Esophagus squamous epithelium (tissue), 5 donors: ENCODE measurements around the gene BNC2. TPM values are rescaled to one million over a fixed set of nuclear protein-coding genes. Genes with fewer than 3 reads are reported as not detected.
"Not testable (repeated sequence)": the region's sequence is repeated elsewhere in the genome, so short reads cannot be mapped to it uniquely, and the experiment has no call there.

Experiments used
- DNase-seq: peaks from one replicate; lab custom pipeline; 2025; lab: John Stamatoyannopoulos, UW
- H3K27ac ChIP-seq, 4 donors: fragments of 200-600 bp; sonication (generic); one replicate each; pipeline ENCODE4 v1.5.1; 2016 to 2019; ENCODE audit warnings: mild to moderate bottlenecking in 1 of 4
- H3K27me3 ChIP-seq, 4 donors: fragments of 200-600 bp; sonication (generic); 1 replicate in 3 of 4; 2 replicates in 1 of 4; pipeline versions ENCODE4 v1.5.1 to v1.6.0; 2017 to 2021; ENCODE audit warnings: antibody characterized with exemption in 1 of 4
- H3K36me3 ChIP-seq, 3 donors: fragments of 200-600 bp; sonication (generic); one replicate each; pipeline ENCODE4 v1.5.1; 2016 to 2019
- H3K4me1 ChIP-seq, 3 donors: fragments of 200-600 bp; sonication (generic); one replicate each; pipeline ENCODE4 v1.5.1; 2017 to 2019
- H3K4me3 ChIP-seq, 4 donors: fragments of 200-600 bp; sonication (generic); 1 replicate in 3 of 4; 2 replicates in 1 of 4; pipeline ENCODE4 v1.5.1; 2016 to 2019; ENCODE audit warnings: mild to moderate bottlenecking in 2 of 4, moderate library complexity in 1 of 4
- H3K9me3 ChIP-seq, 3 donors: fragments of 200-600 bp; sonication (generic); one replicate each; pipeline ENCODE4 v1.5.1; 2016 to 2019
- CTCF ChIP-seq, 6 experiments: fragments of 450-650 bp in 4 of 6; fragments of 200-600 bp in 2 of 6; sonication (generic) in 2 of 6; IDR thresholded peaks; one replicate each; pipeline ENCODE4 v1.5.1; 2016 to 2019; ENCODE audit warnings: antibody characterized with exemption in 6 of 6, mild to moderate bottlenecking in 4 of 6, moderate library complexity in 4 of 6
- POLR2A ChIP-seq, 4 donors: fragments of 450-650 bp; IDR thresholded peaks; one replicate each; pipeline ENCODE4 v1.6.1; 2017; ENCODE audit warnings: antibody characterized with exemption in 4 of 4, mild to moderate bottlenecking in 4 of 4, moderate library complexity in 3 of 4
- WGBS, 2 donors: methylation state at CpG; one replicate each; pipeline ENCODE4 v1.1.5; 2018; 5-methylcytosine and 5-hydroxymethylcytosine counted together
- intact Hi-C: fragments of 100-400 bp; cut with DNase I; formaldehyde crosslinking; loops from one replicate; pipeline ENCODE4 v1.15.0; 2022
- total RNA-seq, 4 donors: library from RNA; depleted of rRNA; stranded (reverse); fragments of >200 nt; gene quantifications; one replicate each; pipeline ENCODE4 v1.1.0, GENCODE V29; 2016
- donor health status: DM: yes; HTN: yes; CAD: no.

BNC2 gene
- total RNA-seq, 4 donors from 2014 or later = 3.6 to 41.8 (median 8.5) TPM

- H3K4me3 ChIP-seq = no peak overlapping the region
- peaks cover 0 to 13% (median 0%) of the 10 kb centered on the region in 3 donors for H3K4me1 ChIP-seq
- no peaks in the 10 kb centered on the region for H3K9me3 ChIP-seq
- WGBS, 2 donors = 85 to 88% methylated on average over 4 of the region's 4 CpGs
- no peaks in the 10 kb centered on the region for H3K36me3 ChIP-seq
- TF ChIP-seq POLR2A (IDR thresholded peaks at IDR 0.05) (no peak), CTCF (IDR thresholded peaks at IDR 0.05) (no peak)
- intact Hi-C loops = no loop called here
- H3K27me3 ChIP-seq = no peaks in the 10 kb centered on the region
- no peak for DNase-seq
- no peak overlapping the region for H3K27ac ChIP-seq
These were observed 15.5 kb upstream of the BNC2 start for GRCh38 chr9:16885931-16886330.

- no peak for TF ChIP-seq CTCF (IDR thresholded peaks at IDR 0.05)
- no peak for TF ChIP-seq POLR2A (IDR thresholded peaks at IDR 0.05)
- H3K4me1 ChIP-seq = peaks cover 0 to 20% (median 0%) of the 10 kb centered on the region in 3 donors
- no peaks in the 10 kb centered on the region for H3K27me3 ChIP-seq
- no peak overlapping the region for H3K4me3 ChIP-seq
- peak overlapping the region in 3 of 4 donors; percentile 0 to 27 (median 18) for H3K27ac ChIP-seq
- WGBS, 2 donors = 14 to 22% methylated on average over 2 to 5 of the region's 5 CpGs
- H3K9me3 ChIP-seq = no peaks in the 10 kb centered on the region
- H3K36me3 ChIP-seq = no peaks in the 10 kb centered on the region
- intact Hi-C loops = no loop called here
- DNase-seq = no peak
These were observed 14.6 kb upstream of the BNC2 start for GRCh38 chr9:16884952-16885513.

GRCh38 chr9:16884373-16884772 is 13.9 kb upstream of the BNC2 start:
- DNase-seq = no peak
- Histone ChIP-seq H3K4me3 (no peak overlapping the region), H3K9me3 (no peaks in the 10 kb centered on the region), H3K36me3 (no peaks in the 10 kb centered on the region), H3K27ac (peak overlapping the region in 3 of 4 donors; percentile 0 to 40 (median 18)), H3K27me3 (no peaks in the 10 kb centered on the region), H3K4me1 (peaks cover 0 to 20% (median 0%) of the 10 kb centered on the region in 3 donors)
- TF ChIP-seq POLR2A (IDR thresholded peaks at IDR 0.05) (no peak), CTCF (IDR thresholded peaks at IDR 0.05) (no peak)
- intact Hi-C loops = no loop called here
- 17 to 34% methylated on average over 3 of the region's 3 CpGs for WGBS, 2 donors

GRCh38 chr9:16883586-16883985 is 13.1 kb upstream of the BNC2 start:
- Histone ChIP-seq H3K27ac (no peak overlapping the region), H3K27me3 (no peaks in the 10 kb centered on the region), H3K9me3 (no peaks in the 10 kb centered on the region), H3K4me1 (peaks cover 0 to 20% (median 0%) of the 10 kb centered on the region in 3 donors), H3K4me3 (no peak overlapping the region), H3K36me3 (no peaks in the 10 kb centered on the region)
- no peak for TF ChIP-seq POLR2A (IDR thresholded peaks at IDR 0.05)
- intact Hi-C loops = no loop called here
- DNase-seq = no peak
- 83 to 84% methylated on average over 6 of the region's 6 CpGs for WGBS, 2 donors

GRCh38 chr9:16882440-16882839 is 12.0 kb upstream of the BNC2 start:
- DNase-seq, H3K9me3 ChIP-seq, H3K27ac ChIP-seq, H3K36me3 ChIP-seq, H3K27me3 ChIP-seq, intact Hi-C loops, H3K4me3 ChIP-seq: not testable (repeated sequence)
- 85 to 87% methylated on average over 6 of the region's 6 CpGs for WGBS, 2 donors
- peaks cover 0 to 20% (median 0%) of the 10 kb centered on the region in 3 donors for H3K4me1 ChIP-seq

GRCh38 chr9:16879416-16879815 is 8.9 kb upstream of the BNC2 start:
- no peak overlapping the region for H3K27ac ChIP-seq
- no peaks in the 10 kb centered on the region for H3K36me3 ChIP-seq
- H3K4me1 ChIP-seq = peaks cover 0 to 9% (median 0%) of the 10 kb centered on the region in 3 donors
- H3K27me3 ChIP-seq = no peaks in the 10 kb centered on the region
- 48 to 58% methylated on average over 2 of the region's 2 CpGs for WGBS, 2 donors
- no peaks in the 10 kb centered on the region for H3K9me3 ChIP-seq
- TF ChIP-seq CTCF (IDR thresholded peaks at IDR 0.05) = no peak
- no peak for TF ChIP-seq POLR2A (IDR thresholded peaks at IDR 0.05)
- H3K4me3 ChIP-seq = no peak overlapping the region
- no peak for DNase-seq
- intact Hi-C loops = loop anchor here (10.0 kb wide), 2 partner anchors 115 to 145 kb away; no protein-coding TSS in a partner anchor
